AG09319 (cell line): ENCODE measurements around the gene SNX20.

Experiments
- DNase-seq: peaks from one replicate; pipeline ENCODE4 v3.0.0-alpha.2; 2010; ENCODE audit warnings: low read depth; ENCODE audit errors: extremely low read depth
- CTCF ChIP-seq: IDR thresholded peaks from 2 replicates; pipeline ENCODE4 v1.5.1; 2011; ENCODE audit warnings: low read depth, mild to moderate bottlenecking, inconsistent platforms, low read length, moderate library complexity

Gene SNX20

GRCh38 chr16:50718761-50719400 lies 37.8 kb upstream of the SNX20 start:
- TF ChIP-seq CTCF, result no peak
- no peak for DNase-seq

DNA sequence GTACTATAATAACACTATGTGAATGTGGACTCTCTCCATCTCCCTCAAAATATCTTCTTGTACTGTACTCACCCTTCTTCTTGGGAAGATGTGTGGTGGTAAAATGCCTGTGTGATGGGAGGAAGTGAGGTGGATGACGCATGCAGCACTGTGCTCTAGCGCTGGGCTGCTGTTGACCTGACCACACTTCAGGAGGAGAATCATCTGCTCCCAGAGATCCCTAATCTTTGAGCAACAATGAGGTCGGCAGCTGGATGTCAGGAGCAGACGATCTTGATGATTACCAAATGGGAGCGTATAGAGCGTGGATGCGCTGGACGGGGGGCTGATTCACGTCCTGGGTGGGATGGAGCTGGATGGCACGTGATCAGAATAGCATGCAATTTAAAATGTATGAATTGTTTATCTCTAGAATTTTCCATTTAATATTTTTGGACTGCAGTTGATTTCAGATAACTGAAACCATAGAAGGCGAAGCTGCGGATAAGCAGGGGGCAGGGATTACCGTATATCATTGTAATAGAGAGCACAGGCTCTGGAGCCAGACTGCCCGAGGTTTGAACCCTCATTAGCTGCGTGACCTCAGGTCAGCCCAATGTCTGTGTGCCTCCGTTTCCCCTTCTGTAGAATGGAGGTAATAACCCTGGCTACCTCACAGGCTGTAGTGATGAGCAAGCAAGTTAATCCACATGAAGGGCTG lies 37.1 kb upstream of the SNX20 start:
- DNase-seq, result no peak
- no peak for TF ChIP-seq CTCF

DNA sequence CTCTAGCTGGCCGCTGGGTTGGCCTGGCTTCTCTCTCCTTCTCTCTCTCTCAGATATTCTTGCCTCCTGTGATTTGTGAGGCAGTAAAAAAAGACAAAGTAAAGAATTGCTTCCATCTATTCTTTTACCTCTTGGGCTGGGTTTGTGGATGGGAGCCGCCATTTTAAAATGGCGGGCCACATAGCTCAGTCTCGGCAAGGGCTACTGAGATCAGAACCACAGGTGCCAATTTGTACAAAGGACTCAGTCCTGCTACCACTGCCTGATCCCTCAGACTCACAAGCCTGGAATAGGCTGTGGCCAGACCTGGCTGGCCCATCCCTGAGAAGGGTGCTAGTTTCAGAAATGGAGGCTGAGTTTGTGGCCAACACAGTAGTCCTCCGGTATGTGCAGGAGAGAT lies 36.4 kb upstream of the SNX20 start:
- DNase-seq, result no peak
- no peak for TF ChIP-seq CTCF

DNA sequence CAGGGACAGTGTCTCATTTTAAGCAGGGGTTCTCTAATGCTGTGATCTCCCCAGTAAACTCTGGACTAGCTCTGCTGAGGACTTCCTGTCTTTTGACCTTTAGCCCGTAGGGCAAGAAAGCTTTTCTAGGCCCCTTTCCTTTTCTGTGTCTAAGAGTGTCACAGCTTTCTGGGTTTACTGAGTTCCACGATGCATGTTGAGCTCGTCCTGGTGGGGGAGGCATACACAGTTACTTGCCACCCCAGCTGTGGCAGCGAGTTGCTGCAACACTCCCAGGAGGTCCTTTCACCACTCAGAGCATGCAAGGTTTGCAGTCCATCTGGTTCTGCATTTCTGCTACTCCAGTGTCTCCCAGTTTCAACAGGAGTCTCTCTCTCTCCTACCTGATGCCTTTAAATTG lies 36.0 kb upstream of the SNX20 start:
- no peak for DNase-seq
- TF ChIP-seq CTCF, result no peak

DNA sequence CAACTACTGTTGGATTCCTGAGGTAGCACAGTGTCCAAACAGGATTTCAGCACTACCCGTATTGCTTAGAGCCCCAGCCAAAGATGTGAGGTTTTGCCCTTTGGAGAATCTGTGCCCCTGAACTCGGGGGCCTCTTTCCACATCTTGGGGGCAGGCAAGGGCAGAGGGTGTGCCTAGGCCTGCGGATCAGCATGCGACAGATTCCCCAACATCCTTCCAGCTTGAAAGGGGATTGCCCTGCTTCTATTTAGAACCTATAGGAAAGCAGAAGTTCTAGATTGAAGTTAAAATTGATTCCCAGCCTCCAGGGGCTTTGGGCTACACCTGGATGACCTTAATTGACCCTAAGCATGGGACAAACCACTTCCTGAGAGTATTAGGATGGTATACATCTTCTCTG lies 31.8 kb upstream of the SNX20 start:
- TF ChIP-seq CTCF, result no peak
- DNase-seq, result no peak

GRCh38 chr16:50712560-50712898 lies 31.4 kb upstream of the SNX20 start:
- no peak for TF ChIP-seq CTCF
- no peak for DNase-seq

DNA sequence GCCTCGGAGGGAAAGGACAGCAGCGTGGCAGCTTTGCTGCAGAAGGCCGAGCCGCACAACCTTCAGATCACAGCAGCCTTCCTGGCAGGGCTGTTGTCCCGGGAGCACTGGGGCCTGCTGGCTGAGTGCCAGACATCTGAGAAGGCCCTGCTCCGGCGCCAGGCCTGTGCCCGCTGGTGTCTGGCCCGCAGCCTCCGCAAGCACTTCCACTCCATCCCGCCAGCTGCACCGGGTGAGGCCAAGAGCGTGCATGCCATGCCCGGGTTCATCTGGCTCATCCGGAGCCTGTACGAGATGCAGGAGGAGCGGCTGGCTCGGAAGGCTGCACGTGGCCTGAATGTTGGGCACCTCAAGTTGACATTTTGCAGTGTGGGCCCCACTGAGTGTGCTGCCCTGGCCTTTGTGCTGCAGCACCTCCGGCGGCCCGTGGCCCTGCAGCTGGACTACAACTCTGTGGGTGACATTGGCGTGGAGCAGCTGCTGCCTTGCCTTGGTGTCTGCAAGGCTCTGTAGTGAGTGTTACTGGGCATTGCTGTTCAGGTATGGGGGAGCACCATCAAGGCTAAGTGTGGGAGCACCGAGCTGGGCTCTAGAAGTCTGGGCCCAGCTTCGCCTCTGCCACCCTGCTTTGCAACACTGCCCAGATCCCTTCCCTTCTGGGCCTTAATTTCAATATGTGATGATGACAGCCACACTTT lies 30.9 kb upstream of the SNX20 start:
- TF ChIP-seq CTCF, result no peak
- DNase-seq, result no peak
